GM12892 (cell line): ENCODE measurements around the gene KPTN.

Experiments
- POLR2A ChIP-seq: IDR thresholded peaks from 2 replicates; pipeline ENCODE4 v1.6.1; 2011; ENCODE audit warnings: low read depth, low read length, control low read depth
- TAF1 ChIP-seq: IDR thresholded peaks from 2 replicates; pipeline ENCODE4 v1.6.1; 2011; ENCODE audit warnings: low read depth, mild to moderate bottlenecking, control low read depth, low read length, borderline replicate concordance

GRCh38 chr19:47489072-47489914 is 5.3 kb upstream of the KPTN start:
- TF ChIP-seq POLR2A (no peak; the same call in 1 of the 2 replicates), TAF1 (no peak)
